Activated T-helper 9 cell treated with anti-CD3 and anti-CD28 coated beads, Interleukin-2, amount 50 U/mL, for 16 hours (primary cell): ENCODE measurements around the gene GMPPA.

Source experiments
- DNase-seq: peaks from one replicate; pipeline ENCODE4 v3.0.0-alpha.2; 2020; ENCODE audit warnings: low read depth

GMPPA gene

GRCh38 chr2:219522111-219523030 is 23.7 kb downstream of the GMPPA start:
- DNase-seq: no peak

DNA sequence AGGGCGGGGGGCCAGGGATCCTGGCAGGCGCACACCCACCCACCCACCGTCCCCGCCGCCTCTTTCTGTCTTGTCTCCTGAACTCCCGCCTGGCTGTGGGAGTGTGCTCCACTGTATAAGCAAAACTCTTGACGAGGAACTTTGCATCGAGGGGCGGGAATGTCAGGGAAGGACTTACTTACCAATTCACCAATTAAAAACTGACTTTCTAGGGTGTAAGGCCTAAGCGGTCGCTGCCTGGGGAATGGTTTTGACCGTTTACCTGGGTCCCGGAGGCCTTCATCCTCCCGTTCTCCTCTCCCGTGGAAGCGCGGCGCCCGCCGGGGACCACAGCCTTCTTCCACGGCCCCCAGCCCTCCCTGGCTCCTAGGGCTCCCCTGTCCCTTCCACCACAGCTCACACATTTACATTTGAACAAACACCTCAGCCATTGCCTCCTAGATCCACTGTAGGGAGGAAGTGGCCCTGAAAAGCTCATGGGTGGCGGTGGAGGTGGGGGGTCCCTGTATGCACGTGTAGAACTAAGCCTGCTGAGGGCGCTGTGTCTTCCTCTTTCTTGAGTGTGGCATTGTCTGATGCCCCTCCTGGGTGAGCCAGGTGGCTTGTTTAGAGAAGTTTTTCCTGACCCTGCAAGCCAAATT is 24.5 kb downstream of the GMPPA start:
- no peak for DNase-seq

DNA sequence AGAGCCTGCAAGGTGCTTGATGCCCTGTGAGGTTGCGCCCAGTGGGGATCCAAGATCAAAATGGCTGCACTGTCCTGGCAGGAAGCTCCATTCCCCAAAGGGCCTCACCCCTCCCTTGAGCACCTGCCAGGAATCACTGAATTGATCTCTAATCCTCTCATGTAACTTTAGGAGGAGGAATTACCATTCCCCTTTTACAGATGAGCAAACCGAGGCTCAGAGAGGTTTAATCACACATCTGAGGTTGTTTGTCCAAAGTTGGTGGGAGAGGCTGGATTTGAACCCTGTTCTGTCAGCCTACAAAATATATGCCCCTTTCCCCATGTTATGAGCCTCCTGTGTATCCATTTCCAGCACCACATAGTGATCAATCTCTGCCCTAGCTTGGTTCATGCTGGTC is 26.1 kb downstream of the GMPPA start:
- no peak for DNase-seq

GRCh38 chr2:219525533-219526232 is 27.0 kb downstream of the GMPPA start:
- no peak for DNase-seq

- no peak for DNase-seq
Measured at GRCh38 chr2:219526320-219527075, 27.8 kb downstream of the GMPPA start.

DNA sequence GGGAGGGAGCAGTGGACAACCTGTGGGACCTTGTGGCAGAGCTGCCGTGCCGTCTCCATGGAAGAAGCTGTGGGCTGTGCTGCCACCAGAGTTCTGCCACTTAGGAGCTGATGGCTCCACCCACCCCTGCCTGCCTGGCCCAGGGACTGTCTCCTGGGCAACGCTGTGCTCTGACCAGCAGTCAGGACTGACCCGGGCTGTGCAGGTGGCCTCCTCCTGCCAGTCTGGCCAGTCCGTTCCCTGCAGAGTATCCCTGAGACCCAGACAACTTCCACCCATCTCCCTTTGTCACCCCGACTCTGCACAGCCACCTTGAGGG is 28.3 kb downstream of the GMPPA start:
- DNase-seq: no peak

DNA sequence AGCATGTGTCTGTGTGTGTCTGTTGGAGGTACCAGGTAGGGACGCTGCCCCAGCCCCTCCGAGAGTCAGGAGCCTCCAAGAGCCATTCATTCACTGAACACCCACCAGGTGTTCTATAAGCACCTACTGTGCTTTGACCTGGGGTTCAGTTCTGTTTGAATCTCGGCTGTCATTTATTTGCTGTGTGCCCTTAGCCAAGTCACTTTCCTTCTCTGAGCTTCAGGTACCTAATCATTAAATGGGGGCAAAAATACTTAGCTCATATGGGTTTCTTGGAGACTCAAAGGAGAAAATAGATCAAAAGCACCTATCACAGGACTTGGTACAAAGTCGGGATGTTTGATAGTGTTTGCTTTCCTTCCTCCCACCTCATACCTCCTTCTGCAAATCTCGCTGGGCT is 28.8 kb downstream of the GMPPA start:
- DNase-seq: no peak

GRCh38 chr2:219530048-219530963 is 31.6 kb downstream of the GMPPA start:
- DNase-seq: peak; percentile 78

- DNase-seq: no peak
Measured at GRCh38 chr2:219531639-219532377, 33.1 kb downstream of the GMPPA start.

DNA sequence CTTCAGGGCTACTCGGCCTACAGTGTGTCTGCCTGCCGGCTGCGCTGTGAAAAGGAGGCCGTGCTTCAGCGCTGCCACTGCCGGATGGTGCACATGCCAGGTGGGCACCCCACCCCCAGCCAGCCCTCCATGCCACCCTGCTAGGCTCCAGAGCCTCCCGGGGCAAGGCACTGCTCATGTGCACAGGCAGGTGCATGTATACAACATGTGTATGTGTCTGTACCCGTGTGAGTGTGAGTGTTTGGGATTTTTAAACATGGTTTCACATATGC is 33.6 kb downstream of the GMPPA start:
- DNase-seq: no peak

DNA sequence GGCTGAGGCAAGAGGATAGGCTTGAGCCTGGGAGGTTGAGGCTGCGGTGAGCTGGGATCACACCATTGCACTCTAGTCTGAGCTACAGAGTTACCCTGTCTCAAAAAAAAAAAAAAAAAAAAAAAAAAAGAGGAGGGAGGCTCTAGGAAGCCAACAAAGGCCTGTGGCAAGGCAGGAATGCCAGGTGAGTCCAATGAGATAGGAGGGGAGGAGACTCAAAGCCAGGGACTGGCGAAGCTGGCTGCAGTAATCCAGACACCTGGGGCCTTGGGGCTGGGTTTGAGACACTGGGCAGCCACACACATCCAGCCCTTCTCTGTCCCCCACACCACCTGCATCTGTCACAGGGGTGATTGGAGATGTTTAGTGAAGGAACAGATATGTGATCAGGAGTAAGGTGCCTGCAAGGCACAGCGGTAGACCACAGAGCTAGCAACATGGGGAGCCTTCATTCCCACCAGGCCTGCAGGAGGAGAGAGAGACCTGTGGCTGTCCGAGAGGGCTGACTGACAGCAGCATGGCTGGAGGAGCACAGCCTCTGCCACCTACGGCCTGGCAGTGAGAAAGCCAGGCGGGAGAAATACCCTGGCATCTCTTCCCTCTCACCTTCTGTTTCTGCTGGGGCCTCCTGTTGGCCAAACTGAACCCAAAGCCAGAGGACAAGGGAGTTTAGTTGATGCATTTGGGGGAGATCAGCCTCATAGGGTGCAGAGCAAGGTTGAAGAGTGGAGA is 35.4 kb downstream of the GMPPA start:
- DNase-seq: no peak

DNA sequence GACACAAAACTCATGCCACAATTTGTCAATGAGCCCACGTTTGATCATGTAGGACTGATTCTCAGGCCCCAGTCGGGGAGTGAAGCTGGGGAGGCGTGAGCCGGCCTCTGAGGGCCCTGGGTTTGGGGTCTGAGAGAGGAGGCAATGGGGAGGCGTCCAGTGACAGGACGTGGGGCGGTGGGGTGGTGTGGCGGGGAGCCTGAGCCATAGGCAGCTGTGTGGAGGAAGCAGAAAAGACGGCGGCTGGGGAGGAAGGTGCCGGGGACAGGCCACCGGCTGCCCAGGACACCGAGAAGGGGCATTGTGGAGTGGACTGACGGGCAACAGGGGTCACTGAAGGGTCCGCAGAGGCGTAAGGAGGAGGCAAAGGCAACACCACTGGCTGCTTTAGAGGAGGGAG is 37.7 kb downstream of the GMPPA start:
- no peak for DNase-seq

GRCh38 chr2:219536967-219537366 is 38.3 kb downstream of the GMPPA start:
- DNase-seq: no peak

DNA sequence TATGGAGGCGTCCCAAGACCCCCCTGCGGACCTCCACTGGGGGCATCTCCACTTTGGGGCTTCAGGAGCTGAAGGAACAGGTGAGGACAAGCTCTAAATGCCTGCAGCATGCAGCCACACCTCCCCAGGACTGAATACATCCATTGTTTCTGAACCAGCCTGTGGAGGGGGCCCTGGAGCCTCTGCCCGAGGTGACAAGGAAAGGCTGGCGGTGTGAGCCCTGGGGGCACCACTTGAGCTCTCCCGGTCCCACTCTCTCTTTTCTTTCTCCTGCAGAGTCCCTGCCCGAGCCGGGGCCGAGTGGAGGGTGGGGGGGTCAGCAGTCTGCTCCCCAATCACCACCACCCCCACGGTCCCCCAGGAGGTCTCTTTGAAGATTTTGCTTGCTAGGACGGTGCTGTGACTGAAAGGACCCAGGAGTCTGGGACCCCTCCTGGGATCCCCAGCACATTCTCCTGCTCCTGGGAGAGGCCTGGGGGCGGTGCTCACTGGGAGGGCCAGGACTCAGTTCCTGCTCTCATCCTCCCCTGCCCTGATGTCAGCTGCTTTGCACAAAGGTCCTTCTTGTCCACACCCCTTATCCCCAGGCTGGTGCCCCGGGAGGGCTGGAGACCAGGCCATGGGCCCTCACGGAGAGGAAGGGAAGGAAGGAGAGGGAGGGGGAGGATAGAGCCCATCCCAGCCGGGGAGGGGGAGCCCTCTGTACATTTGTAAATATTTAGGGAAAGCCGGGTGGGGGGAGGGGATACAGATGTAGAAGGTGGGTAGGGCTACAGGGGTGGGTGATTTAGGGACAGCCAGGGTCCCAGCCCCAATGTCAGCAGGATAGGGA is 39.2 kb downstream of the GMPPA start:
- DNase-seq: no peak

DNA sequence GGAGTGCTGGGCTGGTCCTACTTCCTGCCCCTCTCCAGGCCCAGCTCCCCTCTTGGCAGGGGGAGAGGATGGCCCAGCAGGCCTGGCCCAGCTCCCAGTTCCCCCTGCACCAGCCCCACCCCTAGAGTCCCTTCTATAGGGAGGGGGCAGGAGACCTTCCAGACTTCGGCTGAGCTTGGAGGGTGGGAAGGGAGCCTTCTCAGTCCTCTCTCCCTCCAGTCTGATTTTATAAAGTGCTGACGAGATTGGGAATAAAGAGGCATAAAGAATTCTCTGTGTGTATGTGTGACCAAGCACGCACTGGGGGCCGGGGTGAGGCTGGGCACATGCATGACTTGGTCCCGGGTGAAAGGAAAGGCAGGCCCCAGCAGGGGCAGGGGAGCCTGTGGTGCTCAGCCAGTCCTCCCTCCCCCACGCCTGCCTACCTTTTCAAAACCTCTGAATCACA is 39.8 kb downstream of the GMPPA start:
- no peak for DNase-seq

- no peak for DNase-seq
Measured at GRCh38 chr2:219538956-219539788, 40.5 kb downstream of the GMPPA start.

- no peak for DNase-seq
Measured at GRCh38 chr2:219539926-219540678, 41.4 kb downstream of the GMPPA start.
